Parathyroid adenoma (tissue), 2 donors: ENCODE results near the gene LRRC31.

Experiments
- H2AFZ ChIP-seq: fragments of 300-600 bp; sonication (generic); one replicate; pipeline ENCODE4 v1.7.0; 2017; ENCODE audit warnings: antibody characterized with exemption, mild to moderate bottlenecking
- H3K27ac ChIP-seq: fragments of 300-600 bp; sonication (generic); one replicate; pipeline ENCODE4 v1.7.0; 2017
- H3K27me3 ChIP-seq: fragments of 300-600 bp; sonication (generic); one replicate; pipeline ENCODE4 v1.7.0; 2017; ENCODE audit warnings: low read length; ENCODE audit not compliant: control insufficient read depth, insufficient read depth
- H3K36me3 ChIP-seq: fragments of 300-600 bp; sonication (generic); one replicate; pipeline ENCODE4 v1.7.0; 2017; ENCODE audit warnings: low read length; ENCODE audit not compliant: control insufficient read depth, insufficient read depth
- H3K4me1 ChIP-seq: fragments of 300-600 bp; sonication (generic); one replicate; pipeline ENCODE4 v1.7.0; 2017; ENCODE audit warnings: control low read depth
- H3K4me2 ChIP-seq: fragments of 300-600 bp; sonication (generic); one replicate; pipeline ENCODE4 v1.7.0; 2017; ENCODE audit warnings: low read length
- H3K4me3 ChIP-seq: fragments of 300-600 bp; sonication (generic); one replicate; pipeline ENCODE4 v1.7.0; 2017; ENCODE audit warnings: low read depth, low read length
- H3K79me2 ChIP-seq: fragments of 300-600 bp; sonication (generic); one replicate; pipeline ENCODE4 v1.7.0; 2017; ENCODE audit warnings: control low read depth
- H3K9ac ChIP-seq: fragments of 300-600 bp; sonication (generic); one replicate; pipeline ENCODE4 v1.7.0; 2017; ENCODE audit warnings: mild to moderate bottlenecking
- H3K9me3 ChIP-seq: fragments of 300-600 bp; sonication (generic); one replicate; pipeline ENCODE4 v1.7.0; 2017; ENCODE audit warnings: low read length; ENCODE audit not compliant: control insufficient read depth
- TF ChIP-seq, protein P1 (sequence below): fragments of 300-600 bp; sonication (generic); IDR thresholded peaks from one replicate; pipeline ENCODE4 v1.7.0; 2017; ENCODE audit warnings: antibody characterized with exemption, mild to moderate bottlenecking
- donor health status: primary hyperparathyroidism.

LRRC31 gene

GRCh38 chr3:169822540-169822939 is 47.2 kb downstream of the LRRC31 start:
- Histone ChIP-seq H2AFZ (no peak overlapping the region), H3K79me2 (no peaks in the 10 kb centered on the region), H3K4me1 (no peaks in the 10 kb centered on the region), H3K36me3 (no peaks in the 10 kb centered on the region), H3K4me3 (no peak overlapping the region), H3K27ac (no peak overlapping the region), H3K4me2 (no peak overlapping the region), H3K27me3 (no peaks in the 10 kb centered on the region), H3K9ac (no peak overlapping the region), H3K9me3 (no peaks in the 10 kb centered on the region)
- TF ChIP-seq, protein P1, sequence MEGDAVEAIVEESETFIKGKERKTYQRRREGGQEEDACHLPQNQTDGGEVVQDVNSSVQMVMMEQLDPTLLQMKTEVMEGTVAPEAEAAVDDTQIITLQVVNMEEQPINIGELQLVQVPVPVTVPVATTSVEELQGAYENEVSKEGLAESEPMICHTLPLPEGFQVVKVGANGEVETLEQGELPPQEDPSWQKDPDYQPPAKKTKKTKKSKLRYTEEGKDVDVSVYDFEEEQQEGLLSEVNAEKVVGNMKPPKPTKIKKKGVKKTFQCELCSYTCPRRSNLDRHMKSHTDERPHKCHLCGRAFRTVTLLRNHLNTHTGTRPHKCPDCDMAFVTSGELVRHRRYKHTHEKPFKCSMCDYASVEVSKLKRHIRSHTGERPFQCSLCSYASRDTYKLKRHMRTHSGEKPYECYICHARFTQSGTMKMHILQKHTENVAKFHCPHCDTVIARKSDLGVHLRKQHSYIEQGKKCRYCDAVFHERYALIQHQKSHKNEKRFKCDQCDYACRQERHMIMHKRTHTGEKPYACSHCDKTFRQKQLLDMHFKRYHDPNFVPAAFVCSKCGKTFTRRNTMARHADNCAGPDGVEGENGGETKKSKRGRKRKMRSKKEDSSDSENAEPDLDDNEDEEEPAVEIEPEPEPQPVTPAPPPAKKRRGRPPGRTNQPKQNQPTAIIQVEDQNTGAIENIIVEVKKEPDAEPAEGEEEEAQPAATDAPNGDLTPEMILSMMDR = no peak

GRCh38 chr3:169822091-169822490 is 47.6 kb downstream of the LRRC31 start:
- Histone ChIP-seq H2AFZ (no peak overlapping the region), H3K36me3 (no peaks in the 10 kb centered on the region), H3K27me3 (no peaks in the 10 kb centered on the region), H3K4me1 (no peaks in the 10 kb centered on the region), H3K4me3 (no peak overlapping the region), H3K79me2 (no peaks in the 10 kb centered on the region), H3K9me3 (no peaks in the 10 kb centered on the region), H3K9ac (no peak overlapping the region), H3K27ac (no peak overlapping the region), H3K4me2 (no peak overlapping the region)
- TF ChIP-seq, protein P1 = no peak

DNA sequence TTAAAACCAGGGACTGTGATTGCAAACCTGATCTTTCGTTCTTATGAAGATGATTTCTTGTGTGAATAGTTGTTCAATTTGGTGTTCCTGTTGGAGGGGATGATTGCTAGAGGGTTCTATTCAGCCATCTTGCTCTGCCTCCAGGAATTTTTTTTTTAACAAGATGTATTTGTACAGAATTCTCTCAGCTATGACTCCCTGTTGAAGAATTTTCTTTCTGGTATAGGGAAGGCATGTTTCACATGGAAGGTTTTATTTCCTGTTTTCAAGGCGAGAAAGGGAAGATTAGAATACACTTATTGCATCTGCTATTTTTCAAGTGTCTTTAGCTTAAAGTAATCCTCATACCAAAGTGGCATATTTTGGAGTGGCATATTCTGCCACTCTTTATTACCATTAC is 51.4 kb downstream of the LRRC31 start:
- Histone ChIP-seq H3K79me2 (no peaks in the 10 kb centered on the region), H3K4me2 (no peak overlapping the region), H2AFZ (no peak overlapping the region), H3K9me3 (no peaks in the 10 kb centered on the region), H3K36me3 (no peaks in the 10 kb centered on the region), H3K27me3 (no peaks in the 10 kb centered on the region), H3K4me1 (no peaks in the 10 kb centered on the region), H3K9ac (no peak overlapping the region), H3K4me3 (no peak overlapping the region), H3K27ac (no peak overlapping the region)
- TF ChIP-seq, protein P1 = no peak

- H3K4me3 ChIP-seq = no peak overlapping the region
- H3K79me2 ChIP-seq = no peaks in the 10 kb centered on the region
- H3K27ac ChIP-seq = no peak overlapping the region
- H3K9ac ChIP-seq = no peak overlapping the region
- TF ChIP-seq, protein P1 = no peak
- H3K4me2 ChIP-seq = no peak overlapping the region
- H3K36me3 ChIP-seq = no peaks in the 10 kb centered on the region
- no peak overlapping the region for H2AFZ ChIP-seq
- H3K9me3 ChIP-seq = no peaks in the 10 kb centered on the region
- no peaks in the 10 kb centered on the region for H3K27me3 ChIP-seq
- H3K4me1 ChIP-seq = no peaks in the 10 kb centered on the region
Observed at GRCh38 chr3:169815590-169816150, 54.1 kb downstream of the LRRC31 start.

- TF ChIP-seq, protein P1 = no peak
- Histone ChIP-seq H3K4me3 (no peak overlapping the region), H3K9me3 (no peaks in the 10 kb centered on the region), H3K27ac (no peak overlapping the region), H2AFZ (peak overlapping the region; percentile 1), H3K9ac (no peak overlapping the region), H3K36me3 (no peaks in the 10 kb centered on the region), H3K4me1 (no peaks in the 10 kb centered on the region), H3K79me2 (no peaks in the 10 kb centered on the region), H3K27me3 (no peaks in the 10 kb centered on the region), H3K4me2 (no peak overlapping the region)
Observed at GRCh38 chr3:169813757-169814517, 55.8 kb downstream of the LRRC31 start.
